Endometrial microvascular endothelial cells (primary cell): ENCODE measurements around the gene SCN8A. TPM values are rescaled to one million over a fixed set of nuclear protein-coding genes. Genes with fewer than 3 reads are reported as not detected.

Experiments used
- in situ Hi-C: cut with HindIII; loops from 2 replicates; pipeline ENCODE4 v1.10.0; 2017; ENCODE audit warnings: low sequenced_read_pairs, low pct_unique_long_range_greater_than_20kb; ENCODE audit errors: inconsistent ontology term
- total RNA-seq: library from RNA; depleted of rRNA; stranded (reverse); fragments of >200 nt; gene quantifications from one replicate; pipeline ENCODE4 v1.2.3, GENCODE V29; 2015; ENCODE audit errors: inconsistent ontology term

Gene SCN8A
- total RNA-seq, 1 donor from 2014 or later, result 0.09 TPM

- in situ Hi-C loops, result no loop called here
Observed at GRCh38 chr12:51837286-51837685, 246.3 kb downstream of the SCN8A start.

- in situ Hi-C loops, result no loop called here
Observed at GRCh38 chr12:51838036-51838435, 247.0 kb downstream of the SCN8A start.

- in situ Hi-C loops, result no loop called here
Observed at GRCh38 chr12:51838762-51839161, 247.7 kb downstream of the SCN8A start.

- in situ Hi-C loops, result no loop called here
Observed at GRCh38 chr12:51839310-51839947, 248.4 kb downstream of the SCN8A start.

GRCh38 chr12:51840966-51841365 lies 249.9 kb downstream of the SCN8A start:
- in situ Hi-C loops, result no loop called here

GRCh38 chr12:51841727-51842126 lies 250.7 kb downstream of the SCN8A start:
- in situ Hi-C loops, result no loop called here

GRCh38 chr12:51844854-51845253 lies 253.8 kb downstream of the SCN8A start:
- in situ Hi-C loops, result no loop called here

- in situ Hi-C loops, result no loop called here
Observed at GRCh38 chr12:51845482-51845881, 254.4 kb downstream of the SCN8A start.

GRCh38 chr12:51846271-51846691 lies 255.2 kb downstream of the SCN8A start:
- in situ Hi-C loops, result no loop called here

GRCh38 chr12:51846911-51847642 lies 256.0 kb downstream of the SCN8A start:
- in situ Hi-C loops, result no loop called here

- in situ Hi-C loops, result no loop called here
Observed at GRCh38 chr12:51847643-51848325, 256.8 kb downstream of the SCN8A start.

GRCh38 chr12:51848326-51848727 lies 257.3 kb downstream of the SCN8A start, which contains the start of gene FIGNL2:
Gene FIGNL2 (minus strand): TSS chr12:51848718. CDS start chr12:51822413, 26,305 bp downstream.
- in situ Hi-C loops, result no loop called here

GRCh38 chr12:51848841-51849735 lies 258.1 kb downstream of the SCN8A start:
- in situ Hi-C loops, result no loop called here

GRCh38 chr12:51850081-51850964 lies 259.3 kb downstream of the SCN8A start:
- in situ Hi-C loops, result no loop called here

GRCh38 chr12:51850965-51851299 lies 259.9 kb downstream of the SCN8A start:
- in situ Hi-C loops, result no loop called here

GRCh38 chr12:51851413-51852124 lies 260.5 kb downstream of the SCN8A start:
- in situ Hi-C loops, result no loop called here

GRCh38 chr12:51852404-51853137 lies 261.5 kb downstream of the SCN8A start:
- in situ Hi-C loops, result no loop called here
